ENCODE measurements around the gene NADK2.

DNA sequence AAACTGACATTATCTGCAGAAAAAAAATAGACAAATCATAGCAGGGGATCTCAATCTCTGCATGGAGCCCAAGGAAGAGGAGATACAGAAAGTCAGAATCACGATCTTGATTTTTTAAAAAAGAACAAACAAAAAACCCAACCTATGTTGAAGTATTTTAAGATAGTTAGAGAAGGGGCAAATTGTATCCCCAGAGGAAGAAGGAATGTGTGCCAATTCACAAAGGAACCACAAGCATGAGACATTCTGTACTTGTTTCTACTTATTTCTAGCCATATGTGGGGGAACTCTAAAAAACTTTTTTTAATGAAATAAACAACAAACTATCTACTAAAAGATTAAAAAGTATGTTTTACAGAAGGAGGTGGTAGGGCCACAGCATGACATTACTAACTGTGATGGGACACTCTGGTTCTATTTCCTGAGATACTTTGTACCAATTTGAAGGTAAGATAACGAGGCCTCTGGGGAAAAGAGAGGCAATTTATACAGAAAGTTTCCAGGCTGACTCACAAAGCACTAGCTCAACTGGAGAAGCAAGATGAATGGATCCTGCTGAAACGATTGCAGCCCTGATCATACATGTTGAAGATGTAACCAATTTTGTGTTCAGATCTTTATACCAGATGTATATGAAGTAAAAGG, 37.5 kb upstream of the NADK2 start:
- TF ChIP-seq, protein P1, sequence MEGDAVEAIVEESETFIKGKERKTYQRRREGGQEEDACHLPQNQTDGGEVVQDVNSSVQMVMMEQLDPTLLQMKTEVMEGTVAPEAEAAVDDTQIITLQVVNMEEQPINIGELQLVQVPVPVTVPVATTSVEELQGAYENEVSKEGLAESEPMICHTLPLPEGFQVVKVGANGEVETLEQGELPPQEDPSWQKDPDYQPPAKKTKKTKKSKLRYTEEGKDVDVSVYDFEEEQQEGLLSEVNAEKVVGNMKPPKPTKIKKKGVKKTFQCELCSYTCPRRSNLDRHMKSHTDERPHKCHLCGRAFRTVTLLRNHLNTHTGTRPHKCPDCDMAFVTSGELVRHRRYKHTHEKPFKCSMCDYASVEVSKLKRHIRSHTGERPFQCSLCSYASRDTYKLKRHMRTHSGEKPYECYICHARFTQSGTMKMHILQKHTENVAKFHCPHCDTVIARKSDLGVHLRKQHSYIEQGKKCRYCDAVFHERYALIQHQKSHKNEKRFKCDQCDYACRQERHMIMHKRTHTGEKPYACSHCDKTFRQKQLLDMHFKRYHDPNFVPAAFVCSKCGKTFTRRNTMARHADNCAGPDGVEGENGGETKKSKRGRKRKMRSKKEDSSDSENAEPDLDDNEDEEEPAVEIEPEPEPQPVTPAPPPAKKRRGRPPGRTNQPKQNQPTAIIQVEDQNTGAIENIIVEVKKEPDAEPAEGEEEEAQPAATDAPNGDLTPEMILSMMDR (IDR thresholded peaks at IDR 0.05) = no peak
- no peak for TF ChIP-seq POLR2A (IDR thresholded peaks at IDR 0.05)
